Endothelial cell (in vitro differentiated cells): ENCODE measurements around the gene FANCL. TPM values are rescaled to one million over a fixed set of nuclear protein-coding genes. Genes with fewer than 3 reads are reported as not detected.
"Not testable (repeated sequence)": the region's sequence is repeated elsewhere in the genome, so short reads cannot be mapped to it uniquely, and the experiment has no call there.

Experiments
- DNase-seq: peaks from one replicate; pipeline ENCODE4 v3.0.0; 2021; ENCODE audit warnings: low spot score
- H3K27ac Mint-ChIP-seq: one replicate; pipeline ENCODE4 v1.8.0; 2021; ENCODE audit warnings: mixed read lengths, inconsistent platforms; ENCODE audit not compliant: unreplicated experiment
- H3K27me3 Mint-ChIP-seq: one replicate; pipeline ENCODE4 v1.8.0; 2021; ENCODE audit warnings: mild to moderate bottlenecking, moderate library complexity, mixed read lengths, inconsistent platforms; ENCODE audit not compliant: unreplicated experiment
- H3K36me3 Mint-ChIP-seq: one replicate; pipeline ENCODE4 v1.8.0; 2021; ENCODE audit warnings: mild to moderate bottlenecking, low read depth, mixed read lengths, inconsistent platforms; ENCODE audit not compliant: unreplicated experiment
- H3K4me1 Mint-ChIP-seq: one replicate; pipeline ENCODE4 v1.8.0; 2021; ENCODE audit warnings: mild to moderate bottlenecking, mixed read lengths, inconsistent platforms; ENCODE audit not compliant: unreplicated experiment
- H3K4me3 Mint-ChIP-seq: one replicate; pipeline ENCODE4 v1.8.0; 2021; ENCODE audit warnings: mild to moderate bottlenecking, mixed read lengths, inconsistent platforms; ENCODE audit not compliant: unreplicated experiment
- H3K9me3 Mint-ChIP-seq: one replicate; pipeline ENCODE4 v1.8.0; 2021; ENCODE audit warnings: mixed read lengths, inconsistent platforms; ENCODE audit not compliant: unreplicated experiment
- CTCF ChIP-seq: fragments of 200-600 bp; sonication (generic); IDR thresholded peaks from one replicate; pipeline ENCODE4 v1.5.0; 2021; ENCODE audit warnings: antibody characterized with exemption; ENCODE audit not compliant: unreplicated experiment
- total RNA-seq: library from RNA; stranded (reverse); fragmentation: NEBNext Ultra II Directional; extraction: Animal tissue kit (Norgen Biotek cat#: 25700); gene quantifications from one replicate; pipeline ENCODE4 v1.2.1, GENCODE V29; 2021; ENCODE audit not compliant: unreplicated experiment

Gene FANCL
- total RNA-seq, 1 donor from 2014 or later: 20.0 TPM

DNA sequence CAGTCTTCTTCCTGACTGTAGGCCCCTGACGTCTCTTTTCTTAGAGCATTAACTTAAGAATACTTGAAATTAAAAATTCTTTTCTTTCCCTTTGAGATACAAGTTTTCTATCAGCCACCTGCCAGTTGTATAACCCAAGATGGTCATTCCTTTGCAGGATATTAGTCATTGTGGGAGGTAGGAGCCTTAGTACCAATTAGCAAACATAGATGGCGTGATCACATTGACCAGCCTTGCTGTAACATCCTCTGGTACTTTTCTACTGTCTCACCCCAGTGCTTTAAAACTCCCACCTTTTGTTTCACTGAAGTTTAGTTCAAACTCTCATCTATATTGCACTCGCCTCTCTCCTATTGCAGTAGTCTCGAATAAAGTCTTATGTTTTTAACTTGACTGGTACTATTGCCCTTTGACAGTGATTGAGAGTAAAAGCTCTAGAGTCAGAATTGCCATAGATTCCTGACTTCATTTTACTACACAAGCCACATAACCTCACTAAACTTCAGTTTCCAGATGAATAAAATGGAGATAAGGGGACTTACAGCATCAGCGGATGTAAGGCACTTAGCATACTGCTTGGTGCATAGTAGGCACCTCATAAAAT is 120.4 kb downstream of the FANCL start:
- no peak for TF ChIP-seq CTCF
- no peaks in the 10 kb centered on the region for H3K9me3 Mint-ChIP-seq
- DNase-seq: no peak
- H3K4me3 Mint-ChIP-seq: no peak overlapping the region
- peaks cover 14% of the 10 kb centered on the region for H3K36me3 Mint-ChIP-seq
- H3K27me3 Mint-ChIP-seq: peaks cover 3% of the 10 kb centered on the region
- H3K27ac Mint-ChIP-seq: no peak overlapping the region
- H3K4me1 Mint-ChIP-seq: peaks cover 3% of the 10 kb centered on the region

- not testable (repeated sequence) for H3K27ac Mint-ChIP-seq, H3K4me3 Mint-ChIP-seq, H3K9me3 Mint-ChIP-seq, H3K4me1 Mint-ChIP-seq, H3K27me3 Mint-ChIP-seq, DNase-seq
- peaks cover 17% of the 10 kb centered on the region for H3K36me3 Mint-ChIP-seq
Observed at GRCh38 chr2:58113563-58113962, 127.6 kb downstream of the FANCL start.

DNA sequence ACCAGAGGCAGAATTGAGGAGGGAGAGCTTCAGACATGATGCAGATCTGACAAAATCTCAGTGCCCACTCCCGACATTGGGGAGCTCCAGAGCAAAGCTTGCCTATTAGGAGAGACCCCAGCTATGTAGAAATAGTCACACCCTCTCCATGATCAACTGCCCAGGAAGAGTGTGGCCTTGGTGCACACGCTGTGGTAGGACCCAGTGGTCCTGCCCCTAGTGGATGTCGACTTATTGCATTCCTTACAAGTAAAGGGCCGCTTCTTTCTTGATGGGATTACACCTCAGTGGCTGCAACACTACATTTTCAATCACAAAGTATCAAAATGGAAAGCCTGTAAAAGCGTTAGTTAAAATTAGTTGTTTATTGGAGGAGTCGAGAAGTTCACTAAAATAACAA is 130.4 kb downstream of the FANCL start:
- Mint-ChIP-seq H3K27ac (no peak overlapping the region), H3K9me3 (no peaks in the 10 kb centered on the region), H3K36me3 (peaks cover 7% of the 10 kb centered on the region), H3K4me1 (peaks cover 12% of the 10 kb centered on the region), H3K27me3 (no peaks in the 10 kb centered on the region), H3K4me3 (no peak overlapping the region)
- TF ChIP-seq CTCF: peak; percentile 41
- no peak for DNase-seq

DNA sequence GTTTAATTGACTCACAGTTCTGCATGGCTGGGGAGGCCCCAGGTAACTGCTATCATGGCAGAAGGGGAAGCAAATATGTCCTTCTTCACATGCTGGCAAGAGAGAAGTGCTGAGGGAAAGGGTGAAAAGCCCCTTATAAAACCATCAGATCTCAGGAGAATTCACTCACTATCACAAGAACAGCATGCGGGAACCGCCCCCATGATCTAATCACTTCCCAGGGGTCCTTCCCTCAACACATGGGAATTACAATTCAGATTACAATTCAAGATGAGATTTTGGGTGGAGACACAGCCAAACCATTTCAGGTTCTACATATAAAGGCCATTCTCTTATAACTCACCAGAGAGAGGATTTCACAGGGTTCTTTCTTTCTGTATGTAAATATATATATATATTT is 131.6 kb downstream of the FANCL start:
- DNase-seq: no peak
- H3K4me1 Mint-ChIP-seq: peaks cover 12% of the 10 kb centered on the region
- no peaks in the 10 kb centered on the region for H3K36me3 Mint-ChIP-seq
- TF ChIP-seq CTCF: no peak
- H3K4me3 Mint-ChIP-seq: no peak overlapping the region
- H3K27ac Mint-ChIP-seq: no peak overlapping the region
- no peaks in the 10 kb centered on the region for H3K27me3 Mint-ChIP-seq
- H3K9me3 Mint-ChIP-seq: no peaks in the 10 kb centered on the region

Other genes with a start within 250 kb of the FANCL start
- 18.3 TPM for gene VRK2, start 194.5 kb downstream of the FANCL start, total RNA-seq